ENCODE results near the gene DYNLL2.

- TF ChIP-seq CTCF (IDR thresholded peaks at IDR 0.05): no peak
- no peak for TF ChIP-seq MYC (IDR thresholded peaks at IDR 0.05; ENCODE audit: borderline replicate concordance, low read length)
These were observed 44.6 kb downstream of the DYNLL2 start for GRCh38 chr17:58127846-58128245.
